Endodermal cell (in vitro differentiated cells): Measurements from ENCODE around the gene CCL22. TPM values are rescaled to one million over a fixed set of nuclear protein-coding genes. Genes with fewer than 3 reads are reported as not detected.

Source experiments
- DNase-seq: peaks from one replicate; pipeline ENCODE4 v3.0.0-alpha.2; 2017
- H3K27ac ChIP-seq: 2 replicates; pipeline ENCODE4 v1.5.1; 2013; ENCODE audit warnings: mild to moderate bottlenecking, low read depth, low read length, moderate library complexity
- H3K27me3 ChIP-seq: 2 replicates; pipeline ENCODE4 v1.6.1; 2013; ENCODE audit warnings: mild to moderate bottlenecking, low read length, moderate library complexity; ENCODE audit not compliant: insufficient read depth, control insufficient read depth, poor library complexity, severe bottlenecking
- H3K36me3 ChIP-seq: 2 replicates; pipeline ENCODE4 v1.7.0; 2013; ENCODE audit warnings: mild to moderate bottlenecking, low read length, moderate library complexity; ENCODE audit not compliant: control insufficient read depth, insufficient read depth
- H3K4me1 ChIP-seq: one replicate; pipeline ENCODE4 v1.7.0; 2013; ENCODE audit warnings: low read length; ENCODE audit not compliant: control insufficient read depth, insufficient read depth
- H3K4me3 ChIP-seq: 2 replicates; pipeline ENCODE4 v1.5.1; 2013; ENCODE audit warnings: mild to moderate bottlenecking, low read length, moderate library complexity
- H3K9ac ChIP-seq: 2 replicates; pipeline ENCODE4 v1.6.1; 2013; ENCODE audit warnings: mild to moderate bottlenecking, low read length, moderate library complexity; ENCODE audit not compliant: poor library complexity, severe bottlenecking; ENCODE audit errors: extremely low read depth
- H3K9me3 ChIP-seq: 2 replicates; pipeline ENCODE4 v1.6.1; 2013; ENCODE audit warnings: mild to moderate bottlenecking, low read length, moderate library complexity; ENCODE audit not compliant: control insufficient read depth
- H3K27ac Mint-ChIP-seq: 2 replicates; pipeline ENCODE4 v1.8.0; 2020; ENCODE audit warnings: mixed read lengths
- H3K27me3 Mint-ChIP-seq: 2 replicates; pipeline ENCODE4 v1.8.0; 2021; ENCODE audit warnings: mild to moderate bottlenecking, mixed read lengths; ENCODE audit not compliant: insufficient read depth
- H3K36me3 Mint-ChIP-seq: 2 replicates; pipeline ENCODE4 v1.8.0; 2020; ENCODE audit warnings: low read depth, mixed read lengths
- H3K4me1 Mint-ChIP-seq: 2 replicates; pipeline ENCODE4 v1.8.0; 2020; ENCODE audit warnings: mixed read lengths
- H3K4me3 Mint-ChIP-seq: 2 replicates; pipeline ENCODE4 v1.8.0; 2020; ENCODE audit warnings: mild to moderate bottlenecking, moderate library complexity, mixed read lengths
- H3K9me3 Mint-ChIP-seq: 2 replicates; pipeline ENCODE4 v1.8.0; 2020; ENCODE audit warnings: mild to moderate bottlenecking, mixed read lengths
- WGBS, 2 experiments: methylation state at CpG; one replicate each; pipeline versions ENCODE4 v1.1.5 to v1.1.7; 2013; ENCODE audit warnings: missing lambda C conversion rate in 2 of 2, mixed read lengths in 1 of 2; ENCODE audit not compliant: insufficient coverage in 1 of 2, insufficient read length in 1 of 2; 5-methylcytosine and 5-hydroxymethylcytosine counted together
- total RNA-seq, 2 donors: library from RNA; stranded (reverse); fragmentation: NEBNext Ultra II Directional in 1 of 2; extraction: Animal tissue kit (Norgen Biotek cat#: 25700) in 1 of 2; gene quantifications; 2 replicates in 1 of 2; 3 replicates in 1 of 2; pipeline ENCODE4 v1.2.1, GENCODE V29; 2021
- TF ChIP-seq, protein P1 (sequence below): fragments of 200-600 bp; sonication (generic); conservative IDR thresholded peaks from 2 replicates; pipeline ENCODE4 v1.5.0; 2021; ENCODE audit warnings: antibody characterized with exemption, mild to moderate bottlenecking

Gene CCL22
- total RNA-seq, 2 donors from 2014 or later, result not detected

DNA sequence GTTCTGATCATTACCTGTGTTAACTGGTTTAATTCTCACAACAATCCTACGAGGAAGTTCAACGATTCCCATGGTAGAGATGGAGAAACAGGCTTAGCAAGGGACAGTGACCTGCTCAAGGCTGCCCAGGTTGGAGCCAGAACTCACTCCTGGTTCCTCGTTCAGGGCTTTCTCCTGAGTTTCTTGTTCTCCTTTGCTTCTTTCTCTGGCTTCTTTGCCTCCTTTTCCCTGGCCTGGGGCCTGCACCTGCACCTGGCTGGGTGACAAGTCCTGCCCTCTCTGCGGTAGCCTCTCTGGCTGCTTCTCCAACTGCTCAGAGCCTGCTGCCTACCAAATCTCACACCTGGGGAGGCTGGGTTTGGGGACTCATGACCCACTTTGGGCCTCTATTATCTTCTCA is 2.8 kb downstream of the CCL22 start:
- Mint-ChIP-seq H3K9me3 (no peaks in the 10 kb centered on the region), H3K4me1 (no peaks in the 10 kb centered on the region), H3K27me3 (peaks cover 1% of the 10 kb centered on the region), H3K4me3 (no peak overlapping the region), H3K27ac (no peak overlapping the region), H3K36me3 (no peaks in the 10 kb centered on the region)
- no peak overlapping the region for H3K27ac ChIP-seq
- no peak overlapping the region for H3K4me3 ChIP-seq
- H3K4me1 ChIP-seq, result no peaks in the 10 kb centered on the region
- no peak overlapping the region for H3K9ac ChIP-seq
- no peaks in the 10 kb centered on the region for H3K36me3 ChIP-seq
- no peaks in the 10 kb centered on the region for H3K27me3 ChIP-seq
- 89 to 97% methylated on average over 4 of the region's 4 CpGs for WGBS, 2 experiments
- H3K9me3 ChIP-seq, result no peaks in the 10 kb centered on the region
- DNase-seq, result no peak
- TF ChIP-seq, protein P1, sequence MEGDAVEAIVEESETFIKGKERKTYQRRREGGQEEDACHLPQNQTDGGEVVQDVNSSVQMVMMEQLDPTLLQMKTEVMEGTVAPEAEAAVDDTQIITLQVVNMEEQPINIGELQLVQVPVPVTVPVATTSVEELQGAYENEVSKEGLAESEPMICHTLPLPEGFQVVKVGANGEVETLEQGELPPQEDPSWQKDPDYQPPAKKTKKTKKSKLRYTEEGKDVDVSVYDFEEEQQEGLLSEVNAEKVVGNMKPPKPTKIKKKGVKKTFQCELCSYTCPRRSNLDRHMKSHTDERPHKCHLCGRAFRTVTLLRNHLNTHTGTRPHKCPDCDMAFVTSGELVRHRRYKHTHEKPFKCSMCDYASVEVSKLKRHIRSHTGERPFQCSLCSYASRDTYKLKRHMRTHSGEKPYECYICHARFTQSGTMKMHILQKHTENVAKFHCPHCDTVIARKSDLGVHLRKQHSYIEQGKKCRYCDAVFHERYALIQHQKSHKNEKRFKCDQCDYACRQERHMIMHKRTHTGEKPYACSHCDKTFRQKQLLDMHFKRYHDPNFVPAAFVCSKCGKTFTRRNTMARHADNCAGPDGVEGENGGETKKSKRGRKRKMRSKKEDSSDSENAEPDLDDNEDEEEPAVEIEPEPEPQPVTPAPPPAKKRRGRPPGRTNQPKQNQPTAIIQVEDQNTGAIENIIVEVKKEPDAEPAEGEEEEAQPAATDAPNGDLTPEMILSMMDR, result no peak

- WGBS, 2 experiments, result 92 to 94% methylated on average over 2 to 3 of the region's 3 CpGs
- Mint-ChIP-seq H3K9me3 (no peaks in the 10 kb centered on the region), H3K36me3 (no peaks in the 10 kb centered on the region)
Observed at GRCh38 chr16:57364143-57364542, 5.6 kb downstream of the CCL22 start.

DNA sequence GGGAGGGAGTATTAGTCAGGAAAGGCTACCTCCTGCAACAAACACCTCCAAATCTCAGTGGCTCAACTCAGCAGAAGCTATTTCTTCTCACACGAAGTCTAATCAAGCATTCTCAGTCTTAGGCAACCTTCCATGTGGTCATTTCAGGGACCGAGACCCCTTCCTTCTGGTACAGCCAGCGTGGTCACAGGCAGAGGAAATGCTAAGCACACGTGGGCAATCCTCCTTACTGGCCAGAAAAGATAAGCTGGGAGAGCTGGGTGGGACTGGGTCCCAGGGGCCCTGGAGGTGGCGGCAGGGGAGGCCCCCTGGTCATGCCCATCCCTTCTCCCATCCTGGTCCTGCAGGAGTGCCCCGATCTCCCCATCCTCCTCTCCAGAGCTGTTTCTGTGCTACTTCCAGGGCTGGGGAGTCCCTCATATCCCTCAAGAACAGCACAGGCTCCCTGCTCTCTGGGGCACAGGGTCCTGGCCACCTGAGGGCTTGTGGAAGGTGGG is 8.0 kb downstream of the CCL22 start:
- no peak overlapping the region for H3K27ac Mint-ChIP-seq
- WGBS, 2 experiments, result 86 to 90% methylated on average over 5 to 6 of the region's 6 CpGs

More at GRCh38 chr16:57364143-57364542, 5.6 kb downstream of the CCL22 start:
- DNase-seq, result no peak
- H3K27me3 ChIP-seq, result no peaks in the 10 kb centered on the region
- H3K36me3 ChIP-seq, result no peaks in the 10 kb centered on the region
- H3K4me1 Mint-ChIP-seq, result no peaks in the 10 kb centered on the region
- no peaks in the 10 kb centered on the region for H3K9me3 ChIP-seq
- H3K4me3 Mint-ChIP-seq, result no peak overlapping the region
- H3K27ac Mint-ChIP-seq, result no peak overlapping the region
- H3K9ac ChIP-seq, result no peak overlapping the region
- peaks cover 3% of the 10 kb centered on the region for H3K27me3 Mint-ChIP-seq
- H3K4me3 ChIP-seq, result no peak overlapping the region
- no peaks in the 10 kb centered on the region for H3K4me1 ChIP-seq
- no peak overlapping the region for H3K27ac ChIP-seq
- TF ChIP-seq, protein P1, result no peak

More for the DNA sequence above, 8.0 kb downstream of the CCL22 start:
- Mint-ChIP-seq H3K9me3 (no peaks in the 10 kb centered on the region), H3K4me3 (no peak overlapping the region), H3K4me1 (no peaks in the 10 kb centered on the region), H3K36me3 (no peaks in the 10 kb centered on the region), H3K27me3 (peaks cover 3% of the 10 kb centered on the region)
- no peak overlapping the region for H3K27ac ChIP-seq
- no peaks in the 10 kb centered on the region for H3K27me3 ChIP-seq
- no peaks in the 10 kb centered on the region for H3K4me1 ChIP-seq
- H3K4me3 ChIP-seq, result no peak overlapping the region
- no peak for DNase-seq
- H3K36me3 ChIP-seq, result no peaks in the 10 kb centered on the region
- H3K9me3 ChIP-seq, result no peaks in the 10 kb centered on the region
- TF ChIP-seq, protein P1, result no peak
- no peak overlapping the region for H3K9ac ChIP-seq
